HepG2 (cell line): ENCODE data around the gene INPP5E. TPM values are rescaled to one million over a fixed set of nuclear protein-coding genes. Genes with fewer than 3 reads are reported as not detected.

Experiments used
- ATAC-seq: fragments of 200-7000 bp; cut with Tn5 transposase; 3 replicates; pipeline ENCODE4 v1.9.1; 2020; ENCODE audit warnings: mild to moderate bottlenecking, moderate library complexity
- BruUV-seq: library from RNA; stranded (reverse); fragments of 400-500 nt; replicated peaks from 2 replicates; lab custom pipeline; 2021; lab: Mats Ljungman, UMichigan
- CTCF ChIA-PET: fragments of 300-600 bp; formaldehyde crosslinking; extraction: SDS; loops from one replicate; lab custom pipeline; 2021; ENCODE audit warnings: low total read pairs, inconsistent platforms, low intra/inter-chr PET ratio; lab: Yijun Ruan, JAX
- POLR2A ChIA-PET: fragments of 350-600 bp; sonication (Branson Sonifier 250); formaldehyde crosslinking; loops from one replicate; lab custom pipeline; 2020; ENCODE audit warnings: antibody characterized with exemption, inconsistent platforms; lab: Yijun Ruan, JAX
- DNase-seq: peaks from one replicate; pipeline ENCODE4 v3.0.0-alpha.2; 2015; ENCODE audit warnings: low spot score
- FAIRE-seq: peaks from 3 replicates; lab custom pipeline; 2011; peaks lifted over from hg19 to GRCh38; lab: Jason Lieb, UNC
- H2AFZ ChIP-seq: one replicate; pipeline ENCODE4 v1.6.1; 2011; ENCODE audit warnings: low read length, inconsistent platforms
- H3K27ac ChIP-seq: fragments of 300-600 bp; 3 replicates; pipeline ENCODE4 v1.8.0; 2011; ENCODE audit warnings: mixed run types, mild to moderate bottlenecking, mixed read lengths, low read length, inconsistent platforms; ENCODE audit not compliant: insufficient read depth; ENCODE audit errors: extremely low read length
- H3K27me3 ChIP-seq, 2 experiments: fragments of 200-600 bp in 1 of 2; 2 replicates in 1 of 2; 3 replicates in 1 of 2; pipeline versions ENCODE4 v1.6.0 to v1.8.0; 2011; ENCODE audit warnings: low read length in 2 of 2, mild to moderate bottlenecking in 2 of 2, moderate library complexity in 2 of 2, inconsistent platforms in 1 of 2; ENCODE audit not compliant: insufficient read depth in 2 of 2, control insufficient read depth in 1 of 2
- H3K36me3 ChIP-seq, 2 experiments: fragments of 200-600 bp in 1 of 2; replicated peaks in 1 of 2; 2 replicates in 1 of 2; 3 replicates in 1 of 2; pipeline versions ENCODE4 v1.5.1 to v1.8.0; 2011; ENCODE audit warnings: low read length in 2 of 2, inconsistent platforms in 1 of 2; ENCODE audit not compliant: insufficient read depth in 2 of 2, control insufficient read depth in 1 of 2
- H3K4me1 ChIP-seq: 2 replicates; pipeline ENCODE4 v1.5.1; 2012; ENCODE audit warnings: low read length, inconsistent platforms; ENCODE audit not compliant: insufficient read depth
- H3K4me2 ChIP-seq: 2 replicates; pipeline ENCODE4 v1.6.0; 2011; ENCODE audit warnings: low read depth, low read length, inconsistent platforms
- H3K4me3 ChIP-seq, 3 experiments: fragments of 200-600 bp in 1 of 3; sonication (generic), shearing (Covaris generic) in 1 of 3; replicated peaks in 1 of 3; 2 replicates each; pipeline ENCODE4 v1.5.1; 2011 to 2016; ENCODE audit warnings: low read length in 3 of 3, inconsistent platforms in 2 of 3, low read depth in 2 of 3, mild to moderate bottlenecking in 2 of 3, control low read depth in 1 of 3, mixed read lengths in 1 of 3; ENCODE audit not compliant: insufficient read depth in 1 of 3
- H3K79me2 ChIP-seq: one replicate; pipeline ENCODE4 v1.6.1; 2011; ENCODE audit warnings: low read length, inconsistent platforms; ENCODE audit not compliant: insufficient read depth
- H3K9ac ChIP-seq: 2 replicates; pipeline ENCODE4 v1.6.0; 2011; ENCODE audit warnings: mild to moderate bottlenecking, low read depth, low read length, inconsistent platforms; ENCODE audit not compliant: insufficient read depth
- H3K9me3 ChIP-seq: 2 replicates; pipeline ENCODE4 v1.5.1; 2012; ENCODE audit warnings: mild to moderate bottlenecking, low read length
- H4K20me1 ChIP-seq: 2 replicates; pipeline ENCODE4 v1.6.0; 2011; ENCODE audit warnings: inconsistent platforms, mild to moderate bottlenecking, low read length, moderate library complexity; ENCODE audit not compliant: insufficient read depth
- FOXM1 ChIP-seq: sonication (generic); formaldehyde crosslinking; IDR thresholded peaks from 2 replicates; pipeline ENCODE4 v1.5.0; 2020; ENCODE audit warnings: missing genetic modification reagents
- HDAC6 ChIP-seq: fragments of 200-600 bp; sonication (generic); IDR thresholded peaks from 2 replicates; pipeline ENCODE4 v1.7.0; 2017; ENCODE audit warnings: mild to moderate bottlenecking, antibody characterized with exemption, low read length, low read depth
- HNRNPLL ChIP-seq: fragments of 200-400 bp; formaldehyde crosslinking; IDR thresholded peaks from 2 replicates; pipeline ENCODE4 v1.6.1; 2017; ENCODE audit warnings: mild to moderate bottlenecking, low read depth, low read length; ENCODE audit not compliant: poor library complexity, severe bottlenecking
- KDM1A ChIP-seq: IDR thresholded peaks from 2 replicates; pipeline ENCODE4 v1.6.1; 2016; ENCODE audit warnings: missing compliant biosample characterization
- MTERF4 ChIP-seq: sonication (generic); formaldehyde crosslinking; IDR thresholded peaks from 2 replicates; pipeline ENCODE4 v1.8.0; 2023; ENCODE audit warnings: mild to moderate bottlenecking, missing genetic modification reagents
- NFAT5 ChIP-seq: sonication (generic); formaldehyde crosslinking; IDR thresholded peaks from 2 replicates; pipeline ENCODE4 v1.4.0; 2020; ENCODE audit warnings: missing genetic modification reagents
- NR2F2 ChIP-seq: IDR thresholded peaks from 2 replicates; pipeline ENCODE4 v1.6.1; 2012; ENCODE audit warnings: low read depth, inconsistent platforms, borderline replicate concordance
- SRSF9 ChIP-seq: fragments of 200-400 bp; formaldehyde crosslinking; IDR thresholded peaks from 2 replicates; pipeline ENCODE4 v1.6.1; 2018; ENCODE audit warnings: borderline replicate concordance, mild to moderate bottlenecking, low read depth, low read length; ENCODE audit not compliant: insufficient read depth, poor library complexity, severe bottlenecking
- TEAD3 ChIP-seq: optimal IDR thresholded peaks from 2 replicates; pipeline ENCODE3; 2016; ENCODE audit warnings: borderline replicate concordance
- THYN1 ChIP-seq: sonication (generic); formaldehyde crosslinking; IDR thresholded peaks from 2 replicates; pipeline ENCODE4 v1.8.1; 2023; ENCODE audit warnings: low read depth, mild to moderate bottlenecking, moderate library complexity, missing genetic modification reagents, borderline replicate concordance
- ZBTB1 ChIP-seq: sonication (generic); formaldehyde crosslinking; IDR thresholded peaks from 2 replicates; pipeline ENCODE4 v1.4.0; 2020; ENCODE audit warnings: missing genetic modification reagents, borderline replicate concordance
- ZBTB25 ChIP-seq: IDR thresholded peaks from 2 replicates; pipeline ENCODE4 v1.6.1; 2018; ENCODE audit warnings: missing genetic modification reagents
- ZNF230 ChIP-seq: sonication (generic); formaldehyde crosslinking; IDR thresholded peaks from 2 replicates; pipeline ENCODE4 v1.4.0; 2020; ENCODE audit warnings: mild to moderate bottlenecking, missing genetic modification reagents
- ZNF234 ChIP-seq: sonication (generic); formaldehyde crosslinking; conservative IDR thresholded peaks from 2 replicates; pipeline ENCODE4 v1.5.1; 2020; ENCODE audit warnings: mild to moderate bottlenecking, missing genetic modification reagents
- ZNF878 ChIP-seq: sonication (generic); formaldehyde crosslinking; IDR thresholded peaks from 2 replicates; pipeline ENCODE4 v1.8.1; 2023; ENCODE audit warnings: mild to moderate bottlenecking, missing genetic modification reagents, moderate library complexity
- WGBS: methylation state at CpG from one replicate; pipeline ENCODE4 v1.1.6; 2017; ENCODE audit warnings: low lambda C conversion rate; 5-methylcytosine and 5-hydroxymethylcytosine counted together
- in situ Hi-C: cut with HindIII; loops from 2 replicates; pipeline ENCODE4 v1.10.0; 2017; ENCODE audit warnings: low pct_unique_long_range_greater_than_20kb; ENCODE audit not compliant: extremely low pct_ligation_motif_present
- intact Hi-C: fragments of 100-400 bp; cut with micrococcal nuclease; formaldehyde crosslinking; loops from one replicate; pipeline ENCODE4 v1.10.0; 2022; ENCODE audit not compliant: unreplicated experiment
- polyA plus RNA-seq, 8 experiments: library from polyadenylated mRNA; depleted of rRNA in 3 of 8; stranded (reverse) in 7 of 8; unstranded in 1 of 8; fragments of >200 nt; fragmentation: Illumina TruSeq in 4 of 8; extraction: Trizol in 4 of 8; gene quantifications; 2 replicates each; pipeline versions ENCODE4 v1.2.1 to v1.2.3, GENCODE V29; 2011 to 2016; ENCODE audit warnings: low read depth in 4 of 8, missing spikeins in 1 of 8, mixed read lengths in 1 of 8; ENCODE audit not compliant: insufficient read depth in 1 of 8
- total RNA-seq, 5 experiments: library from RNA; depleted of rRNA; stranded (reverse); fragments of >200 nt; fragmentation: Illumina TruSeq; extraction: Trizol; gene quantifications; 2 replicates each; pipeline ENCODE4 v1.2.3, GENCODE V29; 2016; ENCODE audit warnings: low read depth in 1 of 5
- TF ChIP-seq, protein P1 (sequence below): sonication (generic); formaldehyde crosslinking; IDR thresholded peaks from 2 replicates; pipeline ENCODE4 v1.5.0; 2020; ENCODE audit warnings: missing genetic modification reagents, mild to moderate bottlenecking, borderline replicate concordance
- TF ChIP-seq, protein P2 (sequence below): IDR thresholded peaks from 2 replicates; pipeline ENCODE4 v1.6.1; 2016

Gene INPP5E
- total and polyA plus RNA-seq, 2 of the 13 experiments (the other 11 are each of a cell fraction or from before 2014, with no cell fraction given), result 5.5 TPM

- in situ Hi-C loops, result no loop called here
- FAIRE-seq (no peak), ATAC-seq (no peak), DNase-seq (no peak)
- no peaks in the 10 kb centered on the region for H3K27me3 ChIP-seq
- no peaks in the 10 kb centered on the region for H3K9me3 ChIP-seq
- H3K27ac ChIP-seq, result no peak overlapping the region
- no peak overlapping the region for H3K4me3 ChIP-seq
- H3K36me3 ChIP-seq, result peaks cover 19 to 68% of the 10 kb centered on the region in 2 experiments; a peak in 4 of 5 replicates
- ChIA-PET POLR2A (no interaction called here), CTCF (no interaction called here)
- BruUV-seq, result no TSS peak
- no peak overlapping the region for H3K4me2 ChIP-seq
- no peaks in the 10 kb centered on the region for H4K20me1 ChIP-seq
- H3K4me1 ChIP-seq, result no peaks in the 10 kb centered on the region
- H3K79me2 ChIP-seq, result no peaks in the 10 kb centered on the region
- WGBS, result 97% methylated on average over 14 of the region's 14 CpGs
- no peak overlapping the region for H3K9ac ChIP-seq
- intact Hi-C loops, result no loop called here
- H2AFZ ChIP-seq, result no peak overlapping the region
- TF ChIP-seq HNRNPLL (no peak), ZNF234 (CRISPR knock-in tag) (no peak), HDAC6 (no peak), MTERF4 (CRISPR knock-in tag) (no peak), ZBTB1 (CRISPR knock-in tag) (no peak), ZNF878 (CRISPR knock-in tag) (no peak), FOXM1 (no peak), ZNF230 (no peak), ZBTB25 (no peak), NFAT5 (CRISPR knock-in tag) (no peak), TEAD3 (CRISPR knock-in tag) (no peak), THYN1 (CRISPR knock-in tag) (no peak), KDM1A (CRISPR knock-in tag) (no peak), NR2F2 (no peak), SRSF9 (no peak)
- TF ChIP-seq, protein P1, sequence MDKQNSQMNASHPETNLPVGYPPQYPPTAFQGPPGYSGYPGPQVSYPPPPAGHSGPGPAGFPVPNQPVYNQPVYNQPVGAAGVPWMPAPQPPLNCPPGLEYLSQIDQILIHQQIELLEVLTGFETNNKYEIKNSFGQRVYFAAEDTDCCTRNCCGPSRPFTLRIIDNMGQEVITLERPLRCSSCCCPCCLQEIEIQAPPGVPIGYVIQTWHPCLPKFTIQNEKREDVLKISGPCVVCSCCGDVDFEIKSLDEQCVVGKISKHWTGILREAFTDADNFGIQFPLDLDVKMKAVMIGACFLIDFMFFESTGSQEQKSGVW (CRISPR knock-in tag), result no peak
- TF ChIP-seq, protein P2, sequence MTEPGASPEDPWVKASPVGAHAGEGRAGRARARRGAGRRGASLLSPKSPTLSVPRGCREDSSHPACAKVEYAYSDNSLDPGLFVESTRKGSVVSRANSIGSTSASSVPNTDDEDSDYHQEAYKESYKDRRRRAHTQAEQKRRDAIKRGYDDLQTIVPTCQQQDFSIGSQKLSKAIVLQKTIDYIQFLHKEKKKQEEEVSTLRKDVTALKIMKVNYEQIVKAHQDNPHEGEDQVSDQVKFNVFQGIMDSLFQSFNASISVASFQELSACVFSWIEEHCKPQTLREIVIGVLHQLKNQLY (CRISPR knock-in tag), result no peak
Measured at GRCh38 chr9:136389396-136389795, 50.2 kb downstream of the INPP5E start.
